Activated T-cell treated with anti-CD3 and anti-CD28 coated beads for 48 hours (primary cell): ENCODE data around the gene WHRN.

Source experiments
- DNase-seq: peaks from one replicate; pipeline ENCODE4 v3.0.0-alpha.2; 2020; ENCODE audit warnings: low read depth

WHRN gene

GRCh38 chr9:114505187-114506081 lies at the start of gene WHRN:
TSS of gene WHRN (minus strand) at chr9:114505473. CDS start at chr9:114504801, 672 bp downstream.
- DNase-seq = peak; percentile 85

- no peak for DNase-seq
Observed at GRCh38 chr9:114553202-114553601, 47.9 kb upstream of the WHRN start.

- no peak for DNase-seq
Observed at GRCh38 chr9:114552706-114553105, 47.4 kb upstream of the WHRN start.

DNA sequence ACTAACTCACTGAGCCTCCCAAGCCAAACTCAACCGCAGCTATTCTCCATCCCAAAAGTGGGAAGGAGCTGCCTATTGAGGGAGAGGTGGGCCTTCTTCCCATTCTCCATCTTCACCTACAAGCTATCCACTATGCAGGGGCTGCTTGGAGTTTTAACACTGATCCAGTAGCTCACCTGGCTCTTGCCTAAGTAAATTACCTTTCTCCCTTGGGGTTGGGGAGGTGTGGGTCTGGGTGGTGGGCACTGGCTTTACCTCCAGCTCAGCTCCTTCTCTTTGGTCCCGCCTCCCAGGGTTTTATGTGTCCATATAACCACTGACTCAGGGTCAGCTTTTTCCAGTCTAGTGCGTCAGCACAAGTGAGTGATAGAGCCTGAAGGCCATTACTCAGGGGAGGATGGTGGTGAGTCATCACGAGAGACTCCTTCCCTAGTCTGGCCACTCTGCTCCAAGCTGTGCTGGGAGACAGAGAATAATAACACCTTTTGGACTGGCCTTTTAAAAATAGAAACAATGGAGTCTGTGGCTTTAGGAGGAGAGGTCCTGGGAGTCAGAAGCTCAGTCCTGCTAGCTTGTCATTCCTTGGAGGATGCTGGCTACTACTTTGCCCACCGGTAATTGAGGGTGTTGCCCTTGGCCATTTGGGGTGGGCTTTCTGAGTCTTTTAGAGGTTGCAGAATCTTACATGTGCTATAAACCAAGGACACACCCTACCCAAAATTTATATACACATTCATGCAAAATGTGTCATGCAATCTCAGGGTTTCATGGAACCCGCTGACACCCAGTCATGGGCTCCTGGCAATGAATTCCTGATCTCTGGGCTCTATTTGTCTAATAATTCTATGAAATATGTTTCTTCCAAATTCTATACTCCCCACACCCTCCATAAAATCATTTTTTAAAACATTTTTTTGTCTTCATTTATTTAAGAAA lies 46.7 kb upstream of the WHRN start:
- DNase-seq = no peak

- no peak for DNase-seq
Observed at GRCh38 chr9:114549697-114550330, 44.5 kb upstream of the WHRN start.

GRCh38 chr9:114546851-114547250 lies 41.6 kb upstream of the WHRN start:
- DNase-seq = no peak

DNA sequence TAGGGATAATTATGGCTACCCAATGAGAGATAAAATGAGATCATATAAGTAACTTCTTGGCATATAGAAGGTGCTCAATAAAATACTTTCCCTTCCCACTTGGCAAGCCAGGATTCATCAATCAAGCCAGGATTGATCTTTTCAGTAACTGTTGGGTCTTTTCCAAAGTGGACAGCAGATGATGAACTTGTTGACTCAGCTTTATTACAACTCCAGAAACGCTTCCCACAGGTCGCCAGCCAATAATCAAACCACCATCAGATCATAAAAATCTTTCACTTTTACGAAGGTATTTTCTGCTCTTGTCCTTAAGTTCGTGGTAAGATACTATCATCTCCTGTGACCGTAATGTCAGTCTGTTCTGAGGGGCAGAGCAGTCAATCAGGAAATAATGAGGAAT lies 39.8 kb upstream of the WHRN start:
- no peak for DNase-seq

GRCh38 chr9:114539701-114540380 lies 34.6 kb upstream of the WHRN start:
- DNase-seq = no peak

- DNase-seq = no peak
Observed at GRCh38 chr9:114538241-114538640, 33.0 kb upstream of the WHRN start.

DNA sequence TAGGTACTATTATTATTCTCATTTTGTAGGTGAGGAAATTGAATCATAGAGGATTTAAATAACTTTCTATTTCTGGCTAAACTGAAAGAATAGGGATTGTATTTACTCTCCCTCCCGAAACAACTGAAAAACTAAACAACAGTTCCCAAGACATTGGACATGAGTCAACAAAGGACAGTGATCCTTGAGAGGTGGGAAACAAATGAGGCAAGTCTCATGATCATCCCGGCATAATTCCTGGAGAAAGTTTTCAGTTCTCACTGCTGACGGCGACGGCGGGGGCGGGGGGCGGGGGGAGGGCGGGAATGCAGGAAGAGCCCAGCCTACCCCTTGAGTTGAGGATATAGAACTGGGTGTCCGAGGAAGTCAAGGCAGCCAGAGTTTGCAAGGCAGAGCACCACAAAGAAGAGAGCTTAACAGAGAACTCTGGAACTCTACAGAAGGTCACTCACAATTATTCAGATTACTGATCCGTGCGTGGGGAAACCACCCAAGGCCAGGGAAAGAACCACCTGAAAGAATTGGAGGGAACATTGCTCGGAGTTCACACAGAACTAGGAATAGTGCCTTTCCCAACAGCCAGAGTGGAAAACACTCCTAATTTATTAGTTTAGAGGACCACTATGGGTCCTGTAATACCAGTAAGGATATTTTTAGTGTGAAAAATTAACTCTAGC lies 27.4 kb upstream of the WHRN start:
- DNase-seq = no peak

DNA sequence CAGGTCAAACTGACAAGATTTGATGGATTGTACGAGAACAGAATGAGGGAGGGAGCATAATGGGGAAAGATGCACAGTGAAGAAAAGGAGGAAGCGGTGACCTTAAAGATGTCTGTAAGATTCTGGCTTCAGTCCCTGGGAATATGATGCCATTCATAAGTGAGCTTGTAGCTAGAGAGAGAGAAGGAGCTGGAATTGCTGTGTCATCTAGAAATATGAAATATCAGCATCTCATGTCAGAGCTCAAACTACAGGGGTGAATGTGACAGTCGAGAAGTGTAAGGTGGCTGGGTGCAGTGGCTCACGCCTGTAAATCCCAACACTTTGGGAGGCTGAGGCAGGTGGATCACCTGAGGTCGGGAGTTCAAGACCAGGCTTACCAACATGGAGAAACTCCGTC lies 24.0 kb upstream of the WHRN start:
- DNase-seq = no peak

DNA sequence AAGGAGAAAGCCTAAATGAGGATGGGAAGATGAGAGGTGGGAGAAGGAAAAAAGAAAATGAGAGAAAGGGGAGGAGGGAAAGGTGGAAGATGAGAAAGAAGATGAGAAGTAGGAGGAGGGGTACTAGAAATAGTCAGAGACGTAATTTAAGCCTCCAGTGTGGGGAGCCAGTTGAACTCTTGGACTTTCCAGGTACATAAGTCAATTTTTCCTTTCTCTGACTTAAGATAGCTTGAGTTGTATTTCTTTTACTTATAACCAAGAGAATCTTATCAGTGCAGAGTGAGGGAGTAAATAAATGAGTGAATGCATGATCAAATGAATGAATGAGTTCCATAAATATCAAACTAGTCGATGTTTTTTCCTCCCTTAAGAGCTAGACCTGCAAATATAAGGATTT lies 21.5 kb upstream of the WHRN start:
- DNase-seq = no peak

DNA sequence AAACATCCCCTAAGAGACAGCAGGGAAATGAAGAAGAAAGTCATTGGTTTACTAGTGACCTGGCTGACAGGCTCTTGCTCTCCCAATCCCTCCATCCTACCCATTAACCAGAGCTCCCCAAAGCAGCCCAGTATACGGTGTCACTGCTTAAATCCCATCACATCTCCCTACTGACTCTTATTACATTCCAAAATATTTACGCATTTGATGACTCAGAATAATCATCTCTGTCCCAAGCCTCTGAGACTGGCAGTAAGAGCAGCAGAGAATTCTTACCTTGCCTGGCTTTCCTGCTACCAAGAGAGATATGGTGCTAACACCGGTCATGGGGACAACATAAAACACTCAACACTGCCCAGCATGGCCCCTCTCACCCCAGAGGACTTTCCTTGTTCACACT lies 20.2 kb upstream of the WHRN start:
- no peak for DNase-seq

- no peak for DNase-seq
Observed at GRCh38 chr9:114524247-114524681, 19.0 kb upstream of the WHRN start.

GRCh38 chr9:114522847-114523246 lies 17.6 kb upstream of the WHRN start:
- no peak for DNase-seq

- no peak for DNase-seq
Observed at GRCh38 chr9:114522286-114522685, 17.0 kb upstream of the WHRN start.

GRCh38 chr9:114521846-114522245 lies 16.6 kb upstream of the WHRN start:
- DNase-seq = no peak

DNA sequence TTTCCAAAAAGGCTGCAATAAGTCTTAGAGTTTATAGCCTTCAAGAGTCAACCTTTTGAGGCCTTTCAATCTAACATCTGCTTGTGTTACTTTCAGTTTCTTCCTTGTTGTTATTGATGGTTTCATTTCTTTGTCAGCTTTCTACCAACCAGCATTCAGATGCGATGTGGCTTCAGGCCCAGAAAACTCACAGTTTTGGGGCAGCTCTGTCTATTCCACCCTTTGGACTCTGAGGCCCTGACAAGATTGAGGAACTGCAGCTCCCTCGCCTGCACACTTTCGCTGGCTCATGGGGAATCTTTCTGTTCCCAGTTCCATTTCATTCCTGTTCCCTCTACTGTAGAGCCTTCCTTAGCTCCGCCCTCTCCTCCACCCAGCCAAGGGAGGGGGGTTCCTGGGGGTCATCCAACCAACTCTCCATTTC lies 13.3 kb upstream of the WHRN start:
- no peak for DNase-seq

- no peak for DNase-seq
Observed at GRCh38 chr9:114518120-114518519, 12.8 kb upstream of the WHRN start.

- DNase-seq = no peak
Observed at GRCh38 chr9:114516913-114517312, 11.6 kb upstream of the WHRN start.

DNA sequence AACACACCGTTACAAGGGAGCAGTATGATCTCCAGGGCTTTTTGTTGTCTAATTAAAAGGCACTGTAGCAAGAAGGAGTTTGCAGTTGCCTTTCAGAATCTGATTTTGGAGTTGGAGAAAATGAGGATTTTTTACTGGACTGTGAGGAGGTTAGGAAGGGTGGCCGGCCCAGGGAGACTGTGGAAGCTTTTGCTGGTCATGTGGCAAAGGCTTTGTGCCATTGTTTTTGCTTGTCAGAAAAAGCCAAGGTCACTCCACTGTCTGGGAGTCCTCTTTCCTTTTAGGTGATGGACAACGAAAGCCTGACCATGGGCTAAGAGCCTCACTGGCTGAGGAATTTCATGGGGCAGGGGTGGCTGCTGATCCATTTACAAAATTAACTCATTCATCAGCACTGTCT lies 10.3 kb upstream of the WHRN start:
- no peak for DNase-seq
